ENCODE measurements around the gene PDLIM1. TPM values are rescaled to one million over a fixed set of nuclear protein-coding genes. Genes with fewer than 3 reads are reported as not detected.

The PDLIM1 gene
- total RNA-seq, 1 experiment from 2014 or later: 115 TPM

DNA sequence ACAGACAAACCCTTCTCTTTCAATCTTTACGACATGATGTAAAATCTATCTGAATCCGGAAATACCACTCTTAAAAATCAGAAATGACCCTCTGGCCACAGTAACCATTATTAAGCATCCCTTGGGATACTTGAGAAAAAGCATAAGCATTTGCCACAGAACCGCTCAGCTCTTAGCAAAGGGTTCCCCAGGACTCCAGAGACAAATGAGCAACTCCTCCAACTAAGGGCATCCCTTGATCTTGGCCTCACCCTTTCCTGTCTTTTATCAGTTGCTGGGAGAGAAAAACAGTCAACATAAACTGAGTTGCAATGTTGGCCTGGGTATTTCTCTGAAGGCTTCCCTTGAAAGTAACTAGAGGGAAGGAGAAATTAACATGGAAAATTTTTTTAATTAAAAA is 3.5 kb downstream of the PDLIM1 start:
- Histone ChIP-seq H3K4ac (ENCODE audit: low read depth, low read length) (no peak overlapping the region), H2AFZ (ENCODE audit: low read length) (no peak overlapping the region), H3K14ac (ENCODE audit: insufficient read depth, low read length) (no peak overlapping the region), H3K18ac (ENCODE audit: insufficient read length, low read depth, low read length) (no peak overlapping the region), H4K8ac (replicated peaks; ENCODE audit: insufficient read length, low read depth, low read length) (no peak overlapping the region), H2BK12ac (ENCODE audit: insufficient read length, low read depth, low read length) (no peak overlapping the region), H2BK5ac (ENCODE audit: insufficient read length, low read length) (no peak overlapping the region), H3K79me2 (ENCODE audit: insufficient read depth, low read length) (peaks cover 22% of the 10 kb centered on the region; the same call in 1 of the 2 replicates), H3K4me1 (ENCODE audit: insufficient read depth, low read length) (0 out of 2 replicates have a peak, but pooled peaks cover 5% of the 10 kb centered on the region), H4K5ac (ENCODE audit: insufficient read length, low read depth, low read length) (no peak overlapping the region), H3K23ac (ENCODE audit: insufficient read length, low read depth, low read length) (no peak overlapping the region), H4K91ac (ENCODE audit: insufficient read length, low read depth, low read length) (no peak overlapping the region), H3K9me3 (ENCODE audit: control insufficient read depth, low read depth, low read length) (no peaks in the 10 kb centered on the region), H3K23me2 (ENCODE audit: insufficient read length, low read depth, low read length, poor library complexity, severe bottlenecking) (peaks cover 12% of the 10 kb centered on the region), H4K20me1 (ENCODE audit: control insufficient read depth, insufficient read depth, insufficient read length) (no peaks in the 10 kb centered on the region), H3K4me2 (ENCODE audit: insufficient read depth, insufficient read length, low read length) (no peak overlapping the region), H3K27me3 (ENCODE audit: insufficient read depth, low read length) (no peaks in the 10 kb centered on the region), H3K9ac (ENCODE audit: extremely low read depth, insufficient read length, low read length) (no peak overlapping the region), H3K27ac (ENCODE audit: insufficient read length, low read depth, low read length) (no peak overlapping the region), H2BK120ac (ENCODE audit: low read depth, low read length, poor library complexity, severe bottlenecking) (no peak overlapping the region), H3T11ph (ENCODE audit: low read length) (no peak overlapping the region), H3K79me1 (ENCODE audit: insufficient read depth, low read depth, low read length, poor library complexity, severe bottlenecking) (no peaks in the 10 kb centered on the region), H3K56ac (ENCODE audit: insufficient read length, low read depth, low read length) (no peak overlapping the region), H2BK20ac (ENCODE audit: low read depth, low read length, poor library complexity, severe bottlenecking) (no peak overlapping the region), H2BK15ac (ENCODE audit: low read depth, low read length) (no peak overlapping the region), H2AK5ac (ENCODE audit: insufficient read length, low read length) (no peak overlapping the region)
- Mint-ChIP-seq H3K27me3 (ENCODE audit: low read depth) (peaks cover 13% of the 10 kb centered on the region), H3K9me3 (no peaks in the 10 kb centered on the region), H3K27ac (no peak overlapping the region), H3K4me3 (no peak overlapping the region), H3K36me3 (ENCODE audit: insufficient read depth in 1 of 3, low read depth in 3 of 3) (peaks cover 0 to 9% (median 3%) of the 10 kb centered on the region in 3 experiments; a peak in 3 of 7 replicates), H3K4me1 (peaks cover 41 to 44% of the 10 kb centered on the region in 2 experiments)
- no CpG with 5 or more reads among the region's 3 CpGs for WGBS (ENCODE audit: extremely low coverage, insufficient read length, low lambda C conversion rate)
- no peak for DNase-seq
- TF ChIP-seq, protein P1, sequence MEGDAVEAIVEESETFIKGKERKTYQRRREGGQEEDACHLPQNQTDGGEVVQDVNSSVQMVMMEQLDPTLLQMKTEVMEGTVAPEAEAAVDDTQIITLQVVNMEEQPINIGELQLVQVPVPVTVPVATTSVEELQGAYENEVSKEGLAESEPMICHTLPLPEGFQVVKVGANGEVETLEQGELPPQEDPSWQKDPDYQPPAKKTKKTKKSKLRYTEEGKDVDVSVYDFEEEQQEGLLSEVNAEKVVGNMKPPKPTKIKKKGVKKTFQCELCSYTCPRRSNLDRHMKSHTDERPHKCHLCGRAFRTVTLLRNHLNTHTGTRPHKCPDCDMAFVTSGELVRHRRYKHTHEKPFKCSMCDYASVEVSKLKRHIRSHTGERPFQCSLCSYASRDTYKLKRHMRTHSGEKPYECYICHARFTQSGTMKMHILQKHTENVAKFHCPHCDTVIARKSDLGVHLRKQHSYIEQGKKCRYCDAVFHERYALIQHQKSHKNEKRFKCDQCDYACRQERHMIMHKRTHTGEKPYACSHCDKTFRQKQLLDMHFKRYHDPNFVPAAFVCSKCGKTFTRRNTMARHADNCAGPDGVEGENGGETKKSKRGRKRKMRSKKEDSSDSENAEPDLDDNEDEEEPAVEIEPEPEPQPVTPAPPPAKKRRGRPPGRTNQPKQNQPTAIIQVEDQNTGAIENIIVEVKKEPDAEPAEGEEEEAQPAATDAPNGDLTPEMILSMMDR (conservative IDR thresholded peaks at IDR 0.05): no peak
